Measurements from ENCODE around the gene BRD4. TPM values are rescaled to one million over a fixed set of nuclear protein-coding genes. Genes with fewer than 3 reads are reported as not detected.

The BRD4 gene
- total RNA-seq, 1 donor from 2014 or later: 115 TPM

- intact Hi-C loops (cut with micrococcal nuclease): loop anchor here (5.0 kb wide), 1 partner anchor 34 kb away; no protein-coding TSS in a partner anchor
Observed at GRCh38 chr19:15316498-15316897, 15.8 kb downstream of the BRD4 start.

DNA sequence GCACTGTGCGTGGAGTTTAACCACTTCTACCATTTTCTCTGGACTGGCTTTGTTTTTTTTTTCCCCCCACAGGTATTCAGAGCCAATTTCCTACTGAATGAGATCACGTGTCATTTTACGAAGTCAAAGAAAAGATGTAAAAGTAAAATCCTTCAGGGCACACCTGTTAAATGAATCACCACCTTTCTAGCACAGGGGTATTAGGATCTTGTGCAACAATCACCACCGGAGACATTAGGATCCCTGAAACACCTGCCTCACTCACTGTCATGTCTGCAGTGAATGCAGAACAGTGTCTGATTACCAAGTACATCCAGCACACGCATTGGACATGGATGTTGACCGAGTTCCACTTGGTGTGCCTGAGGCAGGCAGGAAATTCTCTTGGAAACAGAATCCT, 17.2 kb downstream of the BRD4 start:
- intact Hi-C loops (cut with micrococcal nuclease): loop anchor here (5.0 kb wide), 1 partner anchor 33 kb away; no protein-coding TSS in a partner anchor

- intact Hi-C loops (cut with micrococcal nuclease): no loop called here
Observed at GRCh38 chr19:15313649-15314279, 18.6 kb downstream of the BRD4 start.

- intact Hi-C loops (cut with micrococcal nuclease): no loop called here
Observed at GRCh38 chr19:15307169-15307568, 25.2 kb downstream of the BRD4 start.

DNA sequence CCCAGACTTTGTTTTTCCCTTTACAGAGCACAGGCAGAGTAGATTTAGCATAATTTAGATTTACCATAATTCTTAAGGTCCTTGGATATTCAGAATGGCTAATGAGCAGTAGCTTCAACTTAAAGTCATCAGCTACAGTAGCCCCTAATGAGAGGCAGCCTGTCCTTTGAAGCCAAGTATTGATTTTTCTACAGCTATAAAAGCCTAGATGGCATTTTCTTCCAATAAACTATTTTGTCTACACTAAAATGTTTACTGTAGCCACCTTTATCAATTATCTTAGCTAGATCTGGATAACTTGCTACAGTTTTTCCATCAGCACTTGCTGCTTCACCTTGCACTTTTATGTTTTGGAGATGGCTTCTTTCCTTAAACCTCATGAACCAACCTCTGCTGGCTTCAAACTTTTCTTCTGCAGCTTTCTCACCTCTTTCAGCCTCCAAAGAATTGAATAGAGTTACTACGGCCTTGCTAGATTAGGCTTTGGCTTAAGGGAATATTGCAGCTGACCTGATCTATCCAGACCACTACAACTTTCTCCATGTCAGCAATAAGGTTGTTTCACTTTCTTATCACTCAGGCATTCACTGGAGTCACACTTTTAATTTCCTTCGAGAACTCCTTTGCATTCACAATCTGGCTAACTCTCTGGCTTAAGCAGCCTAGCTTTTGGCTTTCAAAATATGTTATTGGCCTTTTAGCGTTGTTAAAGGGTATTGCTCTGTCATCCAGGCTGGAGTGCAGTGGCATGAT, 26.6 kb downstream of the BRD4 start:
- intact Hi-C loops (cut with micrococcal nuclease): no loop called here

- intact Hi-C loops (cut with micrococcal nuclease): no loop called here
Observed at GRCh38 chr19:15304140-15304705, 28.1 kb downstream of the BRD4 start.

DNA sequence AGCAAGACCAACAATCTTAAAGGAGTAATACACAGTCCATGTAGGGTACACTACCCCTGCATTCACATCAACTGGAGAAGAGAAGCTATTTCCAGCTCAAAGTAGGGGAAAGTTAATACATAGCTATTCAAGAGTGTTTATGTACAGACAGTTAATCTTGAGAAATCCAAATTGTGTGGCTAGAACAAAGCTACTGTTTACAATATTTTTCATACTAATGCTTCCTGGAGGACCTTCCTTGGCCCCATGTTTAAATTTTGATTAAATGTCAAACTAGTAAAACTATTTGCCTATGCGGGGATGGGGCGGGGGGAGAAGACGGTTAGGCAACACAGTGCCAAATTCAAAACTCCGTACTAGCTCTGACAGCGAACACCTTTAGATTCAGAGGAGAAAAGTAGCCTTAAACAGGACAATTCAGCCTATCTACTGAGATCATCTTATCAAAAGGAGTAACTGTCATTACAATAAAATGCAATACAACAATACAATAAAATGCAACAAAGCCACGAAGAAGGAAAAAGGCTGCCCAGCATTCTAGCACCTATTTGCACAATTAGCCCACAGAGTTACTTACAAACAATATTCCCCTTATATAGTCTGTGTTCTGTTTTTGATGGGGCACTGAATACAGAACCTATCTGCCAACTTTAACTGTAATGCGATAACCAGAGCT, 29.1 kb downstream of the BRD4 start:
- intact Hi-C loops (cut with micrococcal nuclease): no loop called here

- intact Hi-C loops (cut with micrococcal nuclease): no loop called here
Observed at GRCh38 chr19:15300533-15301197, 31.7 kb downstream of the BRD4 start.

DNA sequence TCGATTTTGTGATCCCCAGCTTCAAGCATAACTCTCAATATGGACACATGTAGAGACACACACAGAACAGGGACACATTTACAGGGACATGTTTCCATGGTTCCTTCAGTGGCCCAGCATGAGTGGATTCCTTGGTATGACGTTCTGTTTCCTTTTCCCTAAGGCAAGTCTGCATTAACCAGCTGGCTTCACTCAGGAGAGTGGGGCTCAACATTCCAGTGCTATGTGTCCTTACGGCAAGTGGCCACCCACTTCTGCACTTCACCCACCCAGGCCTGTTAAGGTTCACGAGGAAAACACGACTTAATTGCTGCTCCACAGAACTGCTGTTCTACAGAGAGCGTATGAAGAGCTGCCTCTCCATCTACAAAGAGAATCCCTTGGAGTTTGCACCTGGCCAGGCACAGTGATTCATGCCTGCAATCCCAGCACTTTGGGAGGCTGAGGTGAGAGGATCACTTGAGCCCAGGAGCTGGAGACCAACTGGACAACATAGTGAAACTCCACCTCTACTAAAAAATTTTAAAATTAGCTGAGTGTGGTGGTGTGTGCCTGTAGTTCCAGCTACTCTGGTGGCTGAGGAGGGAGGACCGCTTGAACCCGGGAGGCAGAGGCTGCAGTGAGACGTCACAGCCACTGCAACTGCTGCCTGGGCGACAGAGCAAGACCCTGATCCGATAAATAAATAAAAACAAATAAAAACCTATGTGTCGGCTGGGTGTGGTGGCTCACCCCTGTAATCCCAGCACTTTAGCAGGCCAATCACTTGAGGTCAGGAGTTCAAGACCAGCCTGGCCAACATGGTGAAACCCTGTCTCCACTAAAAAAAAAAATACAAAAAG, 32.5 kb downstream of the BRD4 start:
- intact Hi-C loops (cut with micrococcal nuclease): no loop called here

GRCh38 chr19:15298847-15299567, 33.3 kb downstream of the BRD4 start:
- intact Hi-C loops (cut with micrococcal nuclease): no loop called here

DNA sequence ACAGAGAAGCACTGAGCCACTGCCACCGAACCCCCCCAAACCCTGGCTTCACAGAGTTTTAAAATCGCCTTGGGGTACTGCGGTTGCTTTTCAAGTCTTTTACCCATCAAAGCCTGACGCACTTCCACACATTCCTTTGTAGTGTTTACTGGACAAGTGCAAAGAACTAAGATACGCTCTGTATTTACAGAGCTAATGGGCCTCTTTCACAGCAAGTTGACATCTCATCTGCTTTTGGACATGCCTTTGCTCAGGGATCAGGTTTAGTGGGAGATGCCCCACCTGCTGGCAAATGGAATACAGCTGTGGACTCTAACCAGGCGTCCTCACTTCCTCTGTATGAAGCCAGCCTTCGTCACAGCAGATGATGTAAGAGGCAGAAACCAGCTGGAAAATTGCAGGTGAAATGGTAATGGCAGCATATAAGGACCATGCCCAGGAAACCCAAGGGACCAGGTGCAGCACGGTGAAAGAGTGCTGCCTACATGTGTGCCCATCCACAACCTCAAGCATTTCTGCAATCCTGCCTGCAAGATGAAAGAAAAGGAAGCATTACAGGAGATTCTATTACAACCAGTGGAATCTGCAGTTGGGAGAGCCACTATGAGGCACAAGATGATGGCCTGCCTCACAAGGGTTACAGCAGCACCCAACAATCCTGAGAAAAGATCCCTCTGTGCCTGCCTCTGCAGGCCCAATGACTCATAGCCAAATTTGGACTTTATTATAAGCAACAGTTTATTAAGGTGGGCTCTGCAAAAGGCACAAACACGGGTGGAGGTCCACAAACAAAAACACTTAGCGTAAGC, 34.7 kb downstream of the BRD4 start:
- intact Hi-C loops (cut with micrococcal nuclease): no loop called here

DNA sequence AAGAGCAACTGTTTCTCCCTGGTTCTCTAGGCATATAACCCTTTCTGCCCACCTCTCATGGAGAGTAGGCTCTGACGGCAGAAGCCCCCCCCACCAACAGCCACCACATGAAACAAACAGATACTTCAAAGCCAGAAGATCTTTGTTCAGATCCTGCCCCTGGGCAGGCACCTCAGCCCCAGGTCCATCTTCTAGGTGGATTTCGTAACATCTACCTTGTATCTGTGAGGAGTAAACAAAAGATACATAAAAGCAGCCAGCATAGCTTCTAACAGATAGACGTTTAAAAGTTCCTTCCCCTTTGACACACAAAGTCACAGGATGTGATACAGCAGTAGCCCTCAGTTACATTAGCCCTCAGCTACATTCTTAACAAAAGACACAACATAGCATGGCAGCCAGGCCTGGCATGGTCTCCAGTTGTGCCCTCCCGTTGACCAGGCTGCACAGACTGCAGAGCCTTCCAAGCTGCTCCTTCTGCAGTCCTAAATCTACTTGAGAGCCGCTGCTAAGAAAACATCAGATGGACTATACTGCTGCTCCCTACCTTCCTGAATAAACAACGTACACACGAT, 35.4 kb downstream of the BRD4 start:
- intact Hi-C loops (cut with micrococcal nuclease): no loop called here

GRCh38 chr19:15296353-15296752, 36.0 kb downstream of the BRD4 start:
- intact Hi-C loops (cut with micrococcal nuclease): no loop called here

- intact Hi-C loops (cut with micrococcal nuclease): loop anchor here (5.0 kb wide), 1 partner anchor 38 kb away; the partner anchor contains the start of gene BRD4
Observed at GRCh38 chr19:15294561-15294990, 37.8 kb downstream of the BRD4 start.

DNA sequence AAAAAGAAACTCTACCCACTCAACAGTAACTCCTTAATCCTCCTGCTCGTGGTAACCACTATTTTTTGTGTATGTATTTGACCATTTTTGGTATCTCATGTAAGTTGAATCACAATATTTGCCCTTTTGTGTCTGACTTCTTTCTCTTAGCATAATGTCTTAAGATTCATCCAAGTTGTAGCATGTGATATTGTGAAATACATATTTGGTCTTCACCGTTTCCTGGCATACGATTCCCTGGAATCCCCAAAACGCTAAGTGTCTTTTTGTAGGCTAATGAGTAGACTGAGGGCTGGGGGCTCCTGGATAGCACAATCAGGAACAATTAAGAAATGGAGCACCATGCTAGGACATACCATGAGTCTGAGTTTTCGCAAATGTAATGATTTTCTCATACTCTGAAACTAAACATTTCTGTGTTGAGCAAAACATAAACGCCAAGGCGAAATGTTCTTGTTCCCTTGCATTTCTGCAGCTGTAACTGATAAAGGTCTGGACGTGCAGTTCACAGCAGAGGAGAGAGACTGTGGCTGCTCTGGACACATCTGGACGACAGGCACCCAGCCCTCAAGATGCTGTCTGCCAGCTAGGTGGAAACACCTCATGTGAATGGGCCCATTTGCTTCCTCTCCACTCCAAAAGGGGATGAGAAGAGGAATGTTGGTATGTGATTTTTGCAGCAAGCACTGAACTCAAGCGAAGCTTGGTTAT, 38.4 kb downstream of the BRD4 start:
- intact Hi-C loops (cut with micrococcal nuclease): loop anchor here (5.0 kb wide), 1 partner anchor 38 kb away; the partner anchor contains the start of gene BRD4

DNA sequence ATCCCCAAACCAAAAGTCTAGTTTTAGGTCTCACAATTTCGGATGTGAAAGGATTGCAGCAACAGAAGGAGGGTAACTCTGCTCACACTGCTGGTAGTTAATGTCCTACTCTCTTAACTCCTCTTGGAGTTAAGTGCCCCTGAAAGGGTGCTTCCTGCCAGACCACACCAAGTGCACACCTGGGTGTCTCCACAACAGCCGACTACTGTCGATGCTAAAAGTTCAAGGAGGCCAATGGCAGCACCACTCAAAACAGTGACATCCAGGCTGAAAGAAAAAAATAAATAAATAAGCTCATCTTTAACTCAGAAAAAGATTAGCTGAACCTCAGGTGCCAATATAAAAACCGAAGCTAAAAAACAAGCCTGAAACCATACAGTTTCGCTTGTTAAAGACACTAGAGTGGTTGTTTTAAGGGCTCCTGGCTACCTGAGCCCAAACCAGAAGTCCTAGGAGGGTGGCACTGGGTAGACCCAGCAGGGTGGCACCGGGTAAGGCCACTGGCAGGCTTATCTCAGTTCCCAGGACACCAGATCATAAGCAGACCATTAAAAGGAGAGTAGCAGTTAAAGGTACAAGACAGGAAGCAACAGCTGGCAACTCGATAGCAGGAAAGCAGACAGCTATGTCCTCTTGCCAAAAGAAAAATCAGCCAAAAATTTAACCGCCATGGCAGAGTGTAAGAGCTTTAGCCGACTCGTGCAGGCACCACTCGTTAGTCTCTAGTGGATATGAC, 39.3 kb downstream of the BRD4 start:
- intact Hi-C loops (cut with micrococcal nuclease): loop anchor here (5.0 kb wide), 1 partner anchor 39 kb away; the partner anchor contains the start of gene BRD4

- intact Hi-C loops (cut with micrococcal nuclease): loop anchor here (5.0 kb wide), 1 partner anchor 40 kb away; the partner anchor contains the start of gene BRD4
Observed at GRCh38 chr19:15292140-15292539, 40.2 kb downstream of the BRD4 start.
